A549 (cell line): Measurements from ENCODE around the gene NPAS2. TPM values are rescaled to one million over a fixed set of nuclear protein-coding genes. Genes with fewer than 3 reads are reported as not detected.

ENCODE experiments used
- ATAC-seq, 2 experiments: fragments of 200-7000 bp in 1 of 2; fragments of >200 bp in 1 of 2; cut with Nextera tagmentation in 1 of 2; cut with Tn5 transposase in 1 of 2; 3 replicates each; pipeline versions ENCODE4 v1.8.0 to v1.9.1; 2018 to 2020; ENCODE audit warnings: mild to moderate bottlenecking in 1 of 2, moderate library complexity in 1 of 2
- CTCF ChIA-PET: fragments of 300-600 bp; sonication (Branson Sonifier 250); formaldehyde crosslinking; extraction: SDS; loops from one replicate; lab custom pipeline; 2021; ENCODE audit warnings: antibody characterized with exemption, inconsistent platforms; lab: Yijun Ruan, JAX
- POLR2A ChIA-PET: fragments of 350-600 bp; formaldehyde crosslinking; extraction: SDS; loops from one replicate; lab custom pipeline; 2021; ENCODE audit warnings: antibody characterized with exemption, inconsistent platforms; lab: Yijun Ruan, JAX
- DNase-seq, 2 experiments: peaks; one replicate each; pipeline versions ENCODE4 v3.0.0 to v3.0.0-alpha.2; 2011 to 2016; ENCODE audit warnings: low read depth in 1 of 2, low spot score in 1 of 2
- FAIRE-seq: peaks from 2 replicates; lab custom pipeline; 2011; peaks lifted over from hg19 to GRCh38; lab: Jason Lieb, UNC
- H3K27ac ChIP-seq, 2 experiments: fragments of >200 bp; sonication (Bioruptor Twin); formaldehyde crosslinking; 3 replicates each; pipeline ENCODE4 v1.5.1; 2016 to 2017
- H3K4me1 ChIP-seq: fragments of >200 bp; sonication (Bioruptor Twin); formaldehyde crosslinking; 3 replicates; pipeline ENCODE4 v1.6.1; 2016
- H3K4me2 ChIP-seq: fragments of >200 bp; sonication (Bioruptor Twin); formaldehyde crosslinking; 3 replicates; pipeline ENCODE4 v1.6.1; 2016
- H3K4me3 ChIP-seq: fragments of >200 bp; sonication (Bioruptor Twin); formaldehyde crosslinking; 3 replicates; pipeline ENCODE4 v1.5.1; 2016
- H3K9me3 ChIP-seq: fragments of >200 bp; sonication (Bioruptor Twin); formaldehyde crosslinking; 3 replicates; pipeline ENCODE4 v1.6.1; 2016
- ATOH8 ChIP-seq: fragments of 250-450 bp; sonication (Bioruptor Pico); IDR thresholded peaks from 2 replicates; pipeline ENCODE4 v1.5.0; 2020; ENCODE audit warnings: low read depth, mild to moderate bottlenecking, moderate library complexity
- CHD2 ChIP-seq: fragments of 150-350 bp; IDR thresholded peaks from 2 replicates; pipeline ENCODE4 v1.6.1; 2014; ENCODE audit warnings: low read length; ENCODE audit not compliant: partially characterized antibody
- EHF ChIP-seq: fragments of 250-450 bp; sonication (Bioruptor Pico); IDR thresholded peaks from 2 replicates; pipeline ENCODE4 v1.5.0; 2020; ENCODE audit warnings: mild to moderate bottlenecking
- EP300 ChIP-seq, 2 experiments: fragments of >200 bp; sonication (Bioruptor Twin); formaldehyde crosslinking; IDR thresholded peaks; 2 replicates in 1 of 2; 3 replicates in 1 of 2; pipeline ENCODE4 v1.6.1; 2016 to 2017
- FOSB ChIP-seq: fragments of 250-450 bp; sonication (Bioruptor Pico); IDR thresholded peaks from 2 replicates; pipeline ENCODE4 v1.5.0; 2020; ENCODE audit warnings: mild to moderate bottlenecking, moderate library complexity
- HDAC2 ChIP-seq: fragments of 200-600 bp; sonication (generic); IDR thresholded peaks from 2 replicates; pipeline ENCODE4 v1.6.1; 2016
- HEYL ChIP-seq: fragments of 250-450 bp; sonication (Bioruptor Pico); IDR thresholded peaks from 2 replicates; pipeline ENCODE4 v1.8.0; 2021; ENCODE audit warnings: mild to moderate bottlenecking, moderate library complexity
- HOXA7 ChIP-seq: fragments of 250-450 bp; sonication (Bioruptor Pico); IDR thresholded peaks from 2 replicates; pipeline ENCODE4 v1.5.0; 2020; ENCODE audit warnings: mild to moderate bottlenecking, moderate library complexity
- HOXB13 ChIP-seq: fragments of 250-450 bp; sonication (Bioruptor Pico); IDR thresholded peaks from 2 replicates; pipeline ENCODE4 v1.5.0; 2020; ENCODE audit warnings: low read depth, mild to moderate bottlenecking, moderate library complexity
- JUN ChIP-seq, 2 experiments: fragments of >200 bp; sonication (Bioruptor Twin); formaldehyde crosslinking; IDR thresholded peaks; 2 replicates in 1 of 2; 3 replicates in 1 of 2; pipeline ENCODE4 v1.6.1; 2016 to 2017
- MAZ ChIP-seq: fragments of 150-350 bp; IDR thresholded peaks from 2 replicates; pipeline ENCODE4 v1.6.1; 2014; ENCODE audit warnings: antibody characterized with exemption, low read depth, low read length, borderline replicate concordance
- NFE2L2 ChIP-seq: fragments of 150-350 bp; conservative IDR thresholded peaks from 2 replicates; pipeline ENCODE4 v1.6.1; 2014; ENCODE audit warnings: low read length
- PBX3 ChIP-seq: IDR thresholded peaks from 2 replicates; pipeline ENCODE4 v1.6.1; 2012
- POLR2A ChIP-seq: IDR thresholded peaks from 2 replicates; pipeline ENCODE4 v1.6.1; 2012; ENCODE audit warnings: mild to moderate bottlenecking, low read length
- RFX5 ChIP-seq: fragments of 450-650 bp; IDR thresholded peaks from 2 replicates; pipeline ENCODE4 v1.7.1; 2014; ENCODE audit warnings: antibody characterized with exemption, mild to moderate bottlenecking, moderate library complexity
- TP53 ChIP-seq: fragments of 250-450 bp; sonication (Bioruptor Pico); IDR thresholded peaks from 2 replicates; pipeline ENCODE4 v1.5.0; 2021; ENCODE audit warnings: mild to moderate bottlenecking, moderate library complexity
- ZC3H11A ChIP-seq: fragments of 450-650 bp; IDR thresholded peaks from 2 replicates; pipeline ENCODE4 v1.6.1; 2014; ENCODE audit warnings: antibody characterized with exemption, mild to moderate bottlenecking
- ZNF302 ChIP-seq: fragments of 250-450 bp; sonication (Bioruptor Pico); IDR thresholded peaks from 2 replicates; pipeline ENCODE4 v1.9.0; 2021; ENCODE audit warnings: inconsistent platforms, mild to moderate bottlenecking, moderate library complexity
- WGBS: methylation state at CpG from one replicate; pipeline ENCODE4 v1.1.6; 2017; ENCODE audit errors: missing lambda C conversion rate; 5-methylcytosine and 5-hydroxymethylcytosine counted together
- polyA minus RNA-seq: library from RNA; depleted of rRNA, polyadenylated mRNA; stranded (reverse); fragments of >200 nt; gene quantifications from 2 replicates; pipeline ENCODE4 v1.2.3, GENCODE V29; 2011; rRNA and poly(A)+ RNA removed
- polyA plus RNA-seq, 4 experiments: library from polyadenylated mRNA; depleted of rRNA in 3 of 4; stranded (reverse); fragments of >200 nt; fragmentation: RNase III in 1 of 4; extraction: RNeasy Plus Mini Kit Qiagen cat#74134 plus additional on column Dnase treatment in 1 of 4; gene quantifications; 2 replicates in 3 of 4; 3 replicates in 1 of 4; pipeline ENCODE4 v1.2.3, GENCODE V29; 2011 to 2017
- TF ChIP-seq, protein P1 (sequence below): fragments of 150-350 bp; IDR thresholded peaks from 2 replicates; pipeline ENCODE4 v1.6.1; 2014; ENCODE audit warnings: low read depth, mild to moderate bottlenecking, low read length
- TF ChIP-seq, protein P2 (sequence below): IDR thresholded peaks from 2 replicates; pipeline ENCODE4 v1.6.1; 2012
- TF ChIP-seq, protein P3 (sequence below): fragments of >200 bp; sonication (Bioruptor Twin); formaldehyde crosslinking; IDR thresholded peaks from 3 replicates; pipeline ENCODE4 v1.6.1; 2016
- TF ChIP-seq, protein P4 (sequence below): fragments of 450-650 bp; IDR thresholded peaks from 2 replicates; pipeline ENCODE4 v1.6.1; 2014; ENCODE audit warnings: antibody characterized with exemption
- TF ChIP-seq, protein P5 (sequence below): fragments of >200 bp; sonication (Bioruptor Twin); formaldehyde crosslinking; IDR thresholded peaks from 3 replicates; pipeline ENCODE4 v1.5.1; 2016

The NPAS2 gene, protein sequence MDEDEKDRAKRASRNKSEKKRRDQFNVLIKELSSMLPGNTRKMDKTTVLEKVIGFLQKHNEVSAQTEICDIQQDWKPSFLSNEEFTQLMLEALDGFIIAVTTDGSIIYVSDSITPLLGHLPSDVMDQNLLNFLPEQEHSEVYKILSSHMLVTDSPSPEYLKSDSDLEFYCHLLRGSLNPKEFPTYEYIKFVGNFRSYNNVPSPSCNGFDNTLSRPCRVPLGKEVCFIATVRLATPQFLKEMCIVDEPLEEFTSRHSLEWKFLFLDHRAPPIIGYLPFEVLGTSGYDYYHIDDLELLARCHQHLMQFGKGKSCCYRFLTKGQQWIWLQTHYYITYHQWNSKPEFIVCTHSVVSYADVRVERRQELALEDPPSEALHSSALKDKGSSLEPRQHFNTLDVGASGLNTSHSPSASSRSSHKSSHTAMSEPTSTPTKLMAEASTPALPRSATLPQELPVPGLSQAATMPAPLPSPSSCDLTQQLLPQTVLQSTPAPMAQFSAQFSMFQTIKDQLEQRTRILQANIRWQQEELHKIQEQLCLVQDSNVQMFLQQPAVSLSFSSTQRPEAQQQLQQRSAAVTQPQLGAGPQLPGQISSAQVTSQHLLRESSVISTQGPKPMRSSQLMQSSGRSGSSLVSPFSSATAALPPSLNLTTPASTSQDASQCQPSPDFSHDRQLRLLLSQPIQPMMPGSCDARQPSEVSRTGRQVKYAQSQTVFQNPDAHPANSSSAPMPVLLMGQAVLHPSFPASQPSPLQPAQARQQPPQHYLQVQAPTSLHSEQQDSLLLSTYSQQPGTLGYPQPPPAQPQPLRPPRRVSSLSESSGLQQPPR
- polyA plus RNA-seq (2011; rRNA removed) (56.1 and 106 TPM in 2 replicates), polyA plus RNA-seq (2017; fragmentation: RNase III; extraction: RNeasy Plus Mini Kit Qiagen cat#74134 plus additional on column Dnase treatment) (27.5 to 31.5 TPM (median 31.4 TPM) in 3 replicates), polyA minus RNA-seq (73.2 and 96.6 TPM in 2 replicates)
- polyA plus RNA-seq (2012; cell fraction: cytosol; rRNA removed), result 51.6 and 76.5 TPM in 2 replicates
- polyA plus RNA-seq (2012; cell fraction: nucleus; rRNA removed), result 147 and 167 TPM in 2 replicates

DNA sequence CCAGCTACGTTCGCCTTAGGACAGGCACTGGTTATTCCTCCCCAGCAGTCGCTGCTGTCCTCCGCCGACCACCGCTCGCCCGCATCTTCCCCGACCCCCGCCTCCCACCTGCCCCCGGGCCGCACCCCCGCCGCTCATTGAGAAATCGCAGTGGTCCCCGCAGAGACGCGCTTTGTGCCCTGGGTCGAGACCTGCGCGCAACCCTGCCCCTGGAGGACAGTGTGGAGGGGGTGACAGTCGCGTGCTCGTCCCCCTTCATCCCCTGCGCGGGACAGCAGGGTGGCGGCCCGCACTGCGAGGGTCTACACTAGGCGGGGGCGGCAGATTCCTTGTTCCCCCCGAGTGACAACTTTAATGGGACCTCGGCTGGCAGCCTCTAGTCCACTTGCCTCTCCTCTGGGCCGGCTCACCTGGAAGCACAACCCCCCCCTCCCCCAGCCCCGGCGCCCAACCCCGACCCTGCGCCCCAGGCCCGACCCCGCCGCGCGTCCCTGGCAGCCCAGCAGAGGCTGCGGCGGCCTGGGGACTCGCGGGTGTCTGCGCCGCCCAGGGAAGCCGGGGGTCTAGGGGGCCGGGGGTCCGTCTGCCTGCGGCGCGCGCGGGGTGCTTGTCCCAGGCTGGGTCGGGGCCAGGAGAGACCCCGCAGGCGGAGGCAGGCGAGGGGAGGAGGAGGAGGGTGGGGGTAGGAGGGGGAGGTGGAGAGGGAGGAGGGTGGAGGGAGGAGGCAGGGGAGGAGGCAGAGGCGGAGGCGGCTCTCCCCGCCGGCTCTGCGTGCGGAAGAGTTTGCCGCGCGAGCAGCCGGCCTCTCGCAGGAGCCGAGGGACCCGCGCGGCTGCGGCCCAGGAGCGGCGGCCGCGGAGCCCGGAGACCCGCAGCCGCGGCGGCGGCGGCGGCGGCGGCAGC is at the start of gene NPAS2:
NPAS2 (plus strand) TSS at position 770 of the 903 bp plus-strand sequence. CDS start 84,616 bp downstream, outside the sequence.
- under 1% methylated on average over 43 of the region's 91 CpGs for whole genome bisulfite sequencing
- H3K4me2 ChIP-seq, result peak within 1 kb of the TSS; percentile 91
- peaks cover 37% of the 10 kb centered on the region for H3K4me1 ChIP-seq
- H3K27ac ChIP-seq, result peak within 1 kb of the TSS; percentile 97 to 98
- peak; percentile 49 to 78 for ATAC-seq
- TF ChIP-seq RFX5, result no peak
- TF ChIP-seq, protein P1, sequence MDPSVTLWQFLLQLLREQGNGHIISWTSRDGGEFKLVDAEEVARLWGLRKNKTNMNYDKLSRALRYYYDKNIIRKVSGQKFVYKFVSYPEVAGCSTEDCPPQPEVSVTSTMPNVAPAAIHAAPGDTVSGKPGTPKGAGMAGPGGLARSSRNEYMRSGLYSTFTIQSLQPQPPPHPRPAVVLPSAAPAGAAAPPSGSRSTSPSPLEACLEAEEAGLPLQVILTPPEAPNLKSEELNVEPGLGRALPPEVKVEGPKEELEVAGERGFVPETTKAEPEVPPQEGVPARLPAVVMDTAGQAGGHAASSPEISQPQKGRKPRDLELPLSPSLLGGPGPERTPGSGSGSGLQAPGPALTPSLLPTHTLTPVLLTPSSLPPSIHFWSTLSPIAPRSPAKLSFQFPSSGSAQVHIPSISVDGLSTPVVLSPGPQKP, result no peak
- no peak for TF ChIP-seq HEYL
- no peak for TF ChIP-seq ZC3H11A
- no peak for TF ChIP-seq ZNF302 (CRISPR knock-in tag)
- no peak for TF ChIP-seq HOXA7 (CRISPR knock-in tag)
- peak; percentile 47 for TF ChIP-seq POLR2A
- TF ChIP-seq EHF (CRISPR knock-in tag), result no peak
- TF ChIP-seq, protein P2, sequence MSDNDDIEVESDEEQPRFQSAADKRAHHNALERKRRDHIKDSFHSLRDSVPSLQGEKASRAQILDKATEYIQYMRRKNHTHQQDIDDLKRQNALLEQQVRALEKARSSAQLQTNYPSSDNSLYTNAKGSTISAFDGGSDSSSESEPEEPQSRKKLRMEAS, result 0 out of 2 replicates have a peak, but pooled peaks have one; percentile 6
- TF ChIP-seq TP53 (CRISPR knock-in tag), result no peak
- no peak for TF ChIP-seq ATOH8 (CRISPR knock-in tag)
- peak in 1 of 2 experiments; percentile 63; a peak in 3 of 5 replicates for TF ChIP-seq JUN (IDR thresholded peaks at IDR 0.05)
- no peak for TF ChIP-seq PBX3
- TF ChIP-seq, protein P3, sequence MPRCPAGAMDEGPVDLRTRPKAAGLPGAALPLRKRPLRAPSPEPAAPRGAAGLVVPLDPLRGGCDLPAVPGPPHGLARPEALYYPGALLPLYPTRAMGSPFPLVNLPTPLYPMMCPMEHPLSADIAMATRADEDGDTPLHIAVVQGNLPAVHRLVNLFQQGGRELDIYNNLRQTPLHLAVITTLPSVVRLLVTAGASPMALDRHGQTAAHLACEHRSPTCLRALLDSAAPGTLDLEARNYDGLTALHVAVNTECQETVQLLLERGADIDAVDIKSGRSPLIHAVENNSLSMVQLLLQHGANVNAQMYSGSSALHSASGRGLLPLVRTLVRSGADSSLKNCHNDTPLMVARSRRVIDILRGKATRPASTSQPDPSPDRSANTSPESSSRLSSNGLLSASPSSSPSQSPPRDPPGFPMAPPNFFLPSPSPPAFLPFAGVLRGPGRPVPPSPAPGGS, result 0 out of 3 replicates have a peak, but pooled peaks have one; percentile 35
- peak within 1 kb of the TSS; percentile 96 for H3K4me3 ChIP-seq
- ChIA-PET POLR2A (interaction anchor here (0.7 to 2.4 kb wide), 9 partner anchors 25 to 210 kb away, joined by 3 to 16 read pairs (median 4); partner anchors contain the start of gene RPL31), CTCF (interaction anchor here (0.6 to 8.9 kb wide), 19 partner anchors 8 to 211 kb away, joined by 3 to 76 read pairs (median 4); no protein-coding TSS in a partner anchor)
- H3K9me3 ChIP-seq, result no peaks in the 10 kb centered on the region
- no peak for FAIRE-seq
- peak; percentile 47 to 64 for DNase-seq

GRCh38 chr2:100771125-100771524 is 48.8 kb upstream of the NPAS2 start:
- ATAC-seq, result no peak
- TF ChIP-seq PBX3 (no peak), EP300 (IDR thresholded peaks at IDR 0.05) (no peak), FOSB (CRISPR knock-in tag) (no peak), CHD2 (no peak), HOXB13 (CRISPR knock-in tag) (no peak), HDAC2 (no peak), NFE2L2 (no peak), MAZ (no peak)
- TF ChIP-seq, protein P4, sequence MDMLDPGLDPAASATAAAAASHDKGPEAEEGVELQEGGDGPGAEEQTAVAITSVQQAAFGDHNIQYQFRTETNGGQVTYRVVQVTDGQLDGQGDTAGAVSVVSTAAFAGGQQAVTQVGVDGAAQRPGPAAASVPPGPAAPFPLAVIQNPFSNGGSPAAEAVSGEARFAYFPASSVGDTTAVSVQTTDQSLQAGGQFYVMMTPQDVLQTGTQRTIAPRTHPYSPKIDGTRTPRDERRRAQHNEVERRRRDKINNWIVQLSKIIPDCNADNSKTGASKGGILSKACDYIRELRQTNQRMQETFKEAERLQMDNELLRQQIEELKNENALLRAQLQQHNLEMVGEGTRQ, result no peak
- TF ChIP-seq, protein P5, sequence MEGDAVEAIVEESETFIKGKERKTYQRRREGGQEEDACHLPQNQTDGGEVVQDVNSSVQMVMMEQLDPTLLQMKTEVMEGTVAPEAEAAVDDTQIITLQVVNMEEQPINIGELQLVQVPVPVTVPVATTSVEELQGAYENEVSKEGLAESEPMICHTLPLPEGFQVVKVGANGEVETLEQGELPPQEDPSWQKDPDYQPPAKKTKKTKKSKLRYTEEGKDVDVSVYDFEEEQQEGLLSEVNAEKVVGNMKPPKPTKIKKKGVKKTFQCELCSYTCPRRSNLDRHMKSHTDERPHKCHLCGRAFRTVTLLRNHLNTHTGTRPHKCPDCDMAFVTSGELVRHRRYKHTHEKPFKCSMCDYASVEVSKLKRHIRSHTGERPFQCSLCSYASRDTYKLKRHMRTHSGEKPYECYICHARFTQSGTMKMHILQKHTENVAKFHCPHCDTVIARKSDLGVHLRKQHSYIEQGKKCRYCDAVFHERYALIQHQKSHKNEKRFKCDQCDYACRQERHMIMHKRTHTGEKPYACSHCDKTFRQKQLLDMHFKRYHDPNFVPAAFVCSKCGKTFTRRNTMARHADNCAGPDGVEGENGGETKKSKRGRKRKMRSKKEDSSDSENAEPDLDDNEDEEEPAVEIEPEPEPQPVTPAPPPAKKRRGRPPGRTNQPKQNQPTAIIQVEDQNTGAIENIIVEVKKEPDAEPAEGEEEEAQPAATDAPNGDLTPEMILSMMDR, result no peak

More at GRCh38 chr2:100771125-100771524, 48.8 kb upstream of the NPAS2 start:
- CTCF ChIA-PET, result no interaction called here
- Histone ChIP-seq H3K27ac (no peak overlapping the region), H3K9me3 (no peaks in the 10 kb centered on the region), H3K4me3 (no peak overlapping the region), H3K4me1 (peaks cover 16% of the 10 kb centered on the region), H3K4me2 (no peak overlapping the region)
- 91% methylated on average over 4 of the region's 4 CpGs for WGBS
- DNase-seq, result no peak
- FAIRE-seq, result no peak
- POLR2A ChIA-PET, result no interaction called here
